ENCODE results near the gene PSMA4. TPM values are rescaled to one million over a fixed set of nuclear protein-coding genes. Genes with fewer than 3 reads are reported as not detected.
A peak's percentile ranks its signal among the peaks of the same experiment; 100 is the strongest.

Gene PSMA4
- total RNA-seq, 1 experiment from 2014 or later, result 294 TPM

GRCh38 chr15:78565951-78566774 is 25.9 kb downstream of the PSMA4 start:
- peak overlapping the region; percentile 78 for H3K9ac ChIP-seq (ENCODE audit: low read length)
- TF ChIP-seq REST (IDR thresholded peaks at IDR 0.05; ENCODE audit: low read depth) (no peak), CTCF (IDR thresholded peaks at IDR 0.05 in 2 of 3, conservative IDR thresholded peaks at IDR 0.05 in 1 of 3; ENCODE audit: borderline replicate concordance in 1 of 3, insufficient read depth in 1 of 3, low read depth in 2 of 3, low read length in 2 of 3) (peak in 2 of 3 experiments; percentile 19 to 23; a peak in 2 of 6 replicates)
- intact Hi-C loops (cut with micrococcal nuclease), result no loop called here
- DNase-seq (ENCODE audit: low read depth, low spot score) (no peak), ATAC-seq (peak; percentile 41)
- no peaks in the 10 kb centered on the region; the same call in 1 of the 2 replicates for H4K20me1 ChIP-seq (ENCODE audit: insufficient read depth)
- TSS peak; percentile 75 for BruUV-seq (replicated peaks)
- POLR2A ChIA-PET, result interaction anchor here (1.0 to 2.2 kb wide), 5 partner anchors 9 to 416 kb away, joined by 3 to 12 read pairs (median 4); partner anchors contain the start of genes PSMA4 and SKIC8
- H3K27me3 ChIP-seq (ENCODE audit: insufficient read depth, low read length), result no peaks in the 10 kb centered on the region
- peak overlapping the region; percentile 67 to 86 for H3K4me3 ChIP-seq (replicated peaks in 1 of 2; ENCODE audit: low read depth in 1 of 2, low read length in 2 of 2)
- H3K79me2 ChIP-seq (ENCODE audit: insufficient read depth, low read length), result peaks cover 45% of the 10 kb centered on the region
- H3K9me3 ChIP-seq (ENCODE audit: control insufficient read depth in 1 of 2, insufficient read depth in 1 of 2, low read depth in 1 of 2, low read length in 2 of 2), result no peaks in the 10 kb centered on the region
- H3K9me2 ChIP-seq (ENCODE audit: insufficient read depth), result no peaks in the 10 kb centered on the region
- H3K4me2 ChIP-seq (ENCODE audit: low read length), result peak overlapping the region; percentile 98
- CTCF ChIA-PET, result interaction anchor here (1.0 to 2.1 kb wide), 4 partner anchors 9 to 128 kb away, joined by 3 to 6 read pairs (median 4); partner anchors contain the start of genes IREB2 and PSMA4
- no peaks in the 10 kb centered on the region for H3K36me3 ChIP-seq (ENCODE audit: control insufficient read depth in 1 of 2, insufficient read depth in 2 of 2, low read length in 2 of 2)
- RAD21 ChIA-PET (ENCODE audit: low non-redundant PET in 1 of 2, low total read pairs in 2 of 2, uncharacterized antibody in 2 of 2, unreplicated experiment in 2 of 2), result interaction anchor here in 1 of 2 experiments (1.0 kb wide), 1 partner anchor 144 kb away, joined by 3 read pairs; no protein-coding TSS in a partner anchor
- peak overlapping the region; percentile 4 for H2AFZ ChIP-seq (ENCODE audit: low read depth, low read length, poor library complexity, severe bottlenecking)
- H3K4me1 ChIP-seq (ENCODE audit: control insufficient read depth in 1 of 2, insufficient read depth in 2 of 2, low read length in 2 of 2), result peaks cover 0 to 14% of the 10 kb centered on the region in 2 experiments; a peak in 2 of 4 replicates
- H3K27ac ChIP-seq (ENCODE audit: low read depth, low read length), result peak overlapping the region; percentile 78
